HG02798 (cell line): ENCODE data around the gene WDFY4.

Experiments used
- ATAC-seq: cut with Tn5 transposase; IDR thresholded peaks from one replicate; pipeline ENCODE4 v1.9.1; 2021; ENCODE audit warnings: mild to moderate bottlenecking; ENCODE audit not compliant: unreplicated experiment, poor library complexity

Gene WDFY4

DNA sequence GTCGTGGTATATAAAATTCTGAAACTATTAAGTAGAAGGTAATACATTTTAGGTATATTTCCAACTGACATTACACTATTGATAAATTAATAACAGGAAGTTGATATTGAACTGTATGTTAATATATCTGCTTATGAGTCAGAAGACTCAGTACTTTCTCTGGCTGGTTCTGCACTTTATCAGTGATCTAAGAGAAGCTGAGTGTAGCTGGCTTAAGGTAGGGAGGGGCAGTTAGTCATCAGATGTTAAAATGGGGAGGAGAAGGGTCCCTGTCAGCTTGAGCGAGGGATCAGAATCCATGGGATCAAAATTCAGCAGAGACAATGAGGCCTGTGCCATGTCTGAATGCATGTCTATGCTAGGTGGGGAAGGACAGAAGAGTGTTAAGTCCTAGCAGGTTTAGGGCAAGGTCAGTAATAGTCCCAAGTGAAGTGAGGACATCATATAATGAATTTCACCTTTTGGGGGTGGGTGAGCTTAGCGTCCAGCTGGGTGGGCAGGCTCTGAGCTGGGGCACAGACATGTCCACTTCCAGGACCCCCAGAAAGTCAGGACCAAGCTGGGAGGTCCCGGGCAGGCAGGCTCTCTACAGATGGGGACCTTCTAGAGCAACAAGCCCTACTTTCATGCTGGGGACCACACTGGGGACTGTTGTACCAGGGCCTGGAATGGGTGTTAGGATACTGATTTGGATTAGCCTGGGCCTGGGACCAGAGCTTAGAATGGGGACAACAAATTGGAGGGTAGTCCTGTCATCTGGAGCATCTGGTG lies 82.9 kb downstream of the WDFY4 start:
- ATAC-seq: no peak

- no peak for ATAC-seq
These were observed 83.6 kb downstream of the WDFY4 start for GRCh38 chr10:48768144-48768766.

DNA sequence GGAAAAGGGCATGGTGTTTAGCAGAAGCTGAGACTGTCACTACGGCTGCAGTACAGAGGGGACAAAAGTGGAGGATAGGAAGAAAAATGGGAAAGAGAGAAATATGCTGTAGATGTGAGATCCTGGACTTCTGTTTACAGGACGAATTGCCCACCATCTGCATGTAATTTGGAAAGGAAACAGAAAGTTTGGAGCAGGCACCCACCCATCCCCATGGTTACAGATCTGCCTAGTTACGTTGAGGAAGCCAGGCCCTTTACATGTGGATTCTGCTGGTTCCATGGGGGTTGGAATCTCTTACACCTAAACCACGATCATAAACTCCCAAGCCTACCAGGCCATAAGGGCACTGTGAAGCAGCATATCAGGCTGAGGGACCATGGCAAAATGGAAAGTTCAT lies 84.3 kb downstream of the WDFY4 start:
- ATAC-seq: no peak

GRCh38 chr10:48769706-48770435 lies 85.2 kb downstream of the WDFY4 start:
- ATAC-seq: no peak

DNA sequence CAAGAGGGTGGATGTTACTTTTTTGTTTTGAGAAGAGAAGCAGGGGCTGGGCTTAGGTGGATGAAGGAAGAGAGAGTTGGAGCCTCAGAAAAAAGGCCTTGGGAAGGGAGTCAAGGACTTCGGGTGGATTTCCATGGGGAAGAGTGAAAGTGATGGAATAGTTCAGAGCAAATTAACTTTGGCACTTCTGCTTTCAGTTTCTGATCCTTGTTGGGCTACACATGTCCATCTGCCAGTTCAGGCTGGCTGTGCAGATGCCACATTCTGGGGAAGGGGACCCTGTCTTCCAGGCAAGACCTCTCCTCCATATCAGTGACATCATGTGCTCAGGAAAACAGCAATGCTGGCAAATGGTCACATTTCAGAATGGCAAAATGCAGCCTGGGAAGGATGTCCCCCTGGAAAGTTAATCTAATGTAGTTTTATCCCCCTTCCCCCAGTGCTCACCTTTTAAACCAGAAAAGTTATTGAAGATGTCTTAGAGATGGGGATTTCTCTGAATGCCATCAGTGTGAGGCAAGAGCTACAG lies 86.0 kb downstream of the WDFY4 start:
- ATAC-seq: no peak

- no peak for ATAC-seq
These were observed 86.6 kb downstream of the WDFY4 start for GRCh38 chr10:48771234-48771633.

DNA sequence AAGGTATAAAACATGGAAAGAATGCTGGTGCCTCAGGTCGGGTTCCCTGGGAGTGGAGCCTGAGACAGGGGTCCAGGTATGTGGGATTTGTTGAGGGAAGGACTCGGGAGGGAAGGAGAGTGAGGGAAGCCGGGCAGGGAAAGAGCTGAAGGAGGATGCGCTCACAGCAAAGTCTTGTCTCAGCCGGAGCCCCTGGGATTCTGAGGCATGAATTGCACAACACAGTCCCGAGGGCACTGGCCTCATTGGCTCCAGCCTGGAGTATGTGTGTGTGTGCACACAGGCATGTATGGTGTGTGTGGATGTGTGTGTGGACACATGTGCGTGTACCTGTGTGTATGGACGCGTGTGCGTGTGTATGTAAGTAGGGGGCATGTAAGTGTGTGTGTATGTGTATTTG lies 87.4 kb downstream of the WDFY4 start:
- no peak for ATAC-seq

GRCh38 chr10:48773580-48773979 lies 88.9 kb downstream of the WDFY4 start:
- ATAC-seq: no peak

- ATAC-seq: no peak
These were observed 89.9 kb downstream of the WDFY4 start for GRCh38 chr10:48774416-48775205.

DNA sequence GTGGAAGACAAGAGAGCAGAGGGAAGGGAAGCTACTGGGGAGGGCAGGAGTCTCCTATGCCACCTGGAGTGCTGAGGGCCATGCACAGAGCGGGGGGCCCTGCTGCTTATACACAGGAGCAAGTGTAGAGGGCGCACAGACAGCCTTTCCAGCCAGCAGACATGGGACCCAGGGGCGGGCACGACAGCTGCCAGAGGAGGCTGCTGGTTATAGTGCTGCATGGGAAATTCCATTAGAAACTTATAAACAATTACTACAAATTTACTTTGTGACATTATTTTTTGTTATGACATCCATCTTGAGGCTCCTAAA lies 90.5 kb downstream of the WDFY4 start:
- no peak for ATAC-seq

DNA sequence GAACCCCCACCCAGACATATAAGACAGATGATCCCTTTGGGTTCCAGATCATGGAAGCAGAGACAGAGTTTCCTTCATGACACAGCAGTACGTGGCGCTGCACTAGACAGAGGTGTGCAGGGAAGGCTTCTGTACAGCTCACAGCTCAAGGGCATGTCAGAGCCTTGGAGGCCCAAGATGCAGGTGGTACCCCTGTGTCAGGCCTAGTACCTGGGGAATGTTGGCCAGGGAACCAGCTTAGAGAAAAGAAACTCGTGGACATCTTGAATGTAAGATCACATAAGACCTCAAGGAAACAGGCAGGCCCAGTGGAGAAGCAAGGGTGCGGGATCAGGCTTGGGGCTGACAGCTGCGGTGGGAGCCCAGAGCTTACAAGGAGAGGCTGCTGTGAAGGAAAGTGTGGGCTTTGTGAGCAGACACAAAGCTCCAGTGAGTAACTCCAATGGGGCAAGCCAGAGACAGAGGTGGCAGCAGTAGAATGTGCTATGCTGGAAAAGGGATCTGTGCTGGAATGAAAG lies 91.4 kb downstream of the WDFY4 start:
- no peak for ATAC-seq

DNA sequence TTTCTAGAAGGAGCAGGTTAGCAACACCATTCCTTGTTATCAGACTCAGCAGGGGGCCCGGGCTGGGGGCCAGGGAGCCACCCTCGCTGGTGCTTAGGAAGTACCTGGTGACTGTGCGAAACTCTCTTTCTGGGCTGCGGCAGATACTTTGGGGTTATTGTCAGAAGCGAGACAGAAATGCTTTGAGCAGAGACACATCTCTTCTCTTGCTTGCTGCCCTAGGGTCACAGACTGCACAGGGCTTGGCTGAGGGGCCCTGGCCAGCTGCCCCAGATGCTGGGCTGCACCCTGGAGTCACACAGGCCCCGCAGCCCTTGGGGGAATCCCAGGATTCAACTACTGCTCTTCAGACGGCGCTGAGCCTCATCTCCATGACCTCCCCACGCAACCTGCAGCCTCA lies 91.9 kb downstream of the WDFY4 start:
- ATAC-seq: no peak

DNA sequence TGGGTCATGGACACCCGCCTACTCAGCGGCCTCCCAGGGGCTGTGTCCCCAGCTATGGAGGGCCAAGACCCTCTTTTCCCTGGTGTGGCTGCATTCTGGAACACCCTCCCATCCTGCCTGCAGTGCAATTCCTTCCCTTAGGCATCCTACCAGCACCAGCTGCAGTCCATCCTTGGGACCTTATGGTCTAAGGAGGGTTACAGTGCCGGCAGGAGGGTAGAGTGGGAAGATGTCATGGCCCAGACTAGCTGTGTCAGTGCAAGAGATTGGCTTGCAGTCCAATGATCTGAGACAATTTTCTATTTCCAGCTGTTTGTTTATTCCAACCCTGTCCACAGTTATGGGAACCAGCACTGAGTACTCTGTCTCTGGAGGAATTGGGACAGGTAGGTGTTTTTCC lies 92.4 kb downstream of the WDFY4 start:
- ATAC-seq: no peak

- no peak for ATAC-seq
These were observed 93.7 kb downstream of the WDFY4 start for GRCh38 chr10:48778193-48778857.

DNA sequence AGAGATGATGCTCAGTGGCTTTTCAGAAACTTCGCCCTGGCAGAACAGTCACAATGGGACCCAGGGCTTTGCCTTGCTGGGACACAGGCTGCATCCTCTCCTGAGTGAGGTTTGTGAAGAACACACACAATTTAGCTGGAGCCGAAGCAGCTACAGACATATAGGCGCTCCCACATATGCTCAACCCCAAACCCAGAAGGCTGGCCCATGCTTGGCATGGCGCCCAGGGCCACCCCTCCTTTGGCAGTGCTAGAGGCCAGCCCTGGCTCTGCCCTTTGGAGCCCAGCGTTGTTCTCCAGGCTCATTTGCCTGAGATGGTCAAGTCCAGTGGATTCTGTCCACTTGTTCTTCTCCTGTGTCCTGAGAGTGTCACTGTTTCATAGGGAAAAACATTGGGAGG lies 94.4 kb downstream of the WDFY4 start:
- ATAC-seq: no peak

DNA sequence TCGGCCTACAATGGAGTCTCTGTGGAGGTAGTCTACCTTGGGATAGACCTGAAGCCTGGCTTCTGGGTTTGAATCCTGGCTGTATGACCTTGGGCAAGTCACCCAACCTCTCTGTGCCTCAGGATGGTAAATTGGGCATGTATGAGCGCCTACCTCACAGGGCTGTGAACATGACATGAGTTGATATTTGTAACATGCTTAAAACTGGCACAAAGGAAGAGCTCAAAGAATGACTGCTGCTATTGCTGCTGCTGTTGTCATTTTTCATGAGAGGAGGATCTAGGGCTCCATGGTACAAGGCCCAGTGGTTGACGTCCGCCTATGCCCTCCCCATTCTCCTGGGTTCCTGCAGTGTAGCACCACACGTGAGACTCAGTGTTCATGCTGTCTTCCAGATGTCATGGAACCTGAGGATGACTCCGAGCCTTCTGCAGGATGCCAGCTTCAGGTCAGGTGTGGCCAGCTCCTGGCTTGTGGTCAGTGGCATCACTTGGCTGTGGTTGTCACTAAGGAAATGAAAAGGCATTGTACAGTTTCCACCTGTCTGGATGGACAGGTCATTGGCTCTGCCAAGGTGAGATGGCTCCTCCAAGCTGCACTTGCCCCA lies 95.0 kb downstream of the WDFY4 start:
- no peak for ATAC-seq

- no peak for ATAC-seq
These were observed 95.7 kb downstream of the WDFY4 start for GRCh38 chr10:48780341-48780740.

- no peak for ATAC-seq
These were observed 97.7 kb downstream of the WDFY4 start for GRCh38 chr10:48782386-48782785.

- ATAC-seq: no peak
These were observed 99.4 kb downstream of the WDFY4 start for GRCh38 chr10:48784031-48784430.
